Dermis lymphatic vessel endothelial cell (primary cell): ENCODE results near the gene BRINP1. TPM values are rescaled to one million over a fixed set of nuclear protein-coding genes. Genes with fewer than 3 reads are reported as not detected.

ENCODE experiments used
- total RNA-seq: library from RNA; depleted of rRNA; stranded (reverse); fragments of >200 nt; gene quantifications from 2 replicates; pipeline ENCODE4 v1.2.1, GENCODE V29; 2014

The BRINP1 gene, protein sequence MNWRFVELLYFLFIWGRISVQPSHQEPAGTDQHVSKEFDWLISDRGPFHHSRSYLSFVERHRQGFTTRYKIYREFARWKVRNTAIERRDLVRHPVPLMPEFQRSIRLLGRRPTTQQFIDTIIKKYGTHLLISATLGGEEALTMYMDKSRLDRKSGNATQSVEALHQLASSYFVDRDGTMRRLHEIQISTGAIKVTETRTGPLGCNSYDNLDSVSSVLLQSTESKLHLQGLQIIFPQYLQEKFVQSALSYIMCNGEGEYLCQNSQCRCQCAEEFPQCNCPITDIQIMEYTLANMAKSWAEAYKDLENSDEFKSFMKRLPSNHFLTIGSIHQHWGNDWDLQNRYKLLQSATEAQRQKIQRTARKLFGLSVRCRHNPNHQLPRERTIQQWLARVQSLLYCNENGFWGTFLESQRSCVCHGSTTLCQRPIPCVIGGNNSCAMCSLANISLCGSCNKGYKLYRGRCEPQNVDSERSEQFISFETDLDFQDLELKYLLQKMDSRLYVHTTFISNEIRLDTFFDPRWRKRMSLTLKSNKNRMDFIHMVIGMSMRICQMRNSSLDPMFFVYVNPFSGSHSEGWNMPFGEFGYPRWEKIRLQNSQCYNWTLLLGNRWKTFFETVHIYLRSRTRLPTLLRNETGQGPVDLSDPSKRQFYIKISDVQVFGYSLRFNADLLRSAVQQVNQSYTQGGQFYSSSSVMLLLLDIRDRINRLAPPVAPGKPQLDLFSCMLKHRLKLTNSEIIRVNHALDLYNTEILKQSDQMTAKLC
- total RNA-seq: 1.2 and 1.6 TPM in 2 replicates

DNA sequence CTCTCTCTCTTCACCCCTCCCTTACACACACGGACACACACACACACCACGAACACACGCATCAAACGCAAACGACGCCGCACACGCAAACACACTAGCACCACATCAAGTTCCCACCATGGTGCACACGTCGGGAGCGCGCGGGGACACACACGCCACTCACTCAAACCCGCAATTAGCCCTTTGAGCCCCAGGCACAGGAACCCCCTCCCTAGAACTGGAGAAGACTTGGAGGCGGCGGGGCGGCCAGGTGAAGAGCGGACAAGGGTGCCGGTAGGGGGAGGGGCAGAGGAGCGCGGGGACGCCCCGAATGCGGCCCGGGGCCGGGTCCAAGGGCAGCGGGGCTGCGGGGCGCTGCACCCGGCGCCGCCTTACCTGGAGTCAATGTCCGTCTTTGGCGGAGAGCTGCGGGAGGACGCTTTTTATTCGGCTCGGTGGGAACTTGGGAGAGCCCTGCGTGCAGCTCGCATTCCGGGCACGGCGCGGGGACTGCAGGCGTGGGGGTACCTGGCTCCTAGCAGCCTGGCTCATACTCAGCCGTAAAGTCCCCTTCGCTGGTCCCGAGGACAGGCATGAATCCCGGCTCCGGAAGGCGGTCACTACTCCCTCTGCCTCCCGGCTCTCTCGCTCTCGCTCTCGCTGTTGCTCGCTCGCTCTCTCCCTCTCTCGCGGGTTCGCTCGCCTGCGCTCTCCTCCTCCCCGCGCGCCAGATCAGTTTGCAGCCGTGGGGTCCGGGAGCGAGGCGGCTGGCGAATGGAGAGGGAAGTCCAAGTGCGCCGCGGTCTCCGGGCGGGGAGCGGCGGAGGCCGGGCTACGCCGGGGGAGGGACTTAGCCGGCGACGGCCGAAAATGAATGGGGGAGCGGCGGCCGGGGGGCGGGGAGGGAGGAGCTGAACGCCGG, at the start of gene BRINP1:
Gene BRINP1, minus strand, starts transcription at position 755 of the 901 bp plus-strand sequence. CDS start 56,080 bp downstream, outside the sequence.

